NCI-H510A (cell line): Measurements from ENCODE around the gene RNF11.

Source experiments
- DNase-seq: peaks from one replicate; lab custom pipeline; 2025; lab: John Stamatoyannopoulos, UW

RNF11 gene

DNA sequence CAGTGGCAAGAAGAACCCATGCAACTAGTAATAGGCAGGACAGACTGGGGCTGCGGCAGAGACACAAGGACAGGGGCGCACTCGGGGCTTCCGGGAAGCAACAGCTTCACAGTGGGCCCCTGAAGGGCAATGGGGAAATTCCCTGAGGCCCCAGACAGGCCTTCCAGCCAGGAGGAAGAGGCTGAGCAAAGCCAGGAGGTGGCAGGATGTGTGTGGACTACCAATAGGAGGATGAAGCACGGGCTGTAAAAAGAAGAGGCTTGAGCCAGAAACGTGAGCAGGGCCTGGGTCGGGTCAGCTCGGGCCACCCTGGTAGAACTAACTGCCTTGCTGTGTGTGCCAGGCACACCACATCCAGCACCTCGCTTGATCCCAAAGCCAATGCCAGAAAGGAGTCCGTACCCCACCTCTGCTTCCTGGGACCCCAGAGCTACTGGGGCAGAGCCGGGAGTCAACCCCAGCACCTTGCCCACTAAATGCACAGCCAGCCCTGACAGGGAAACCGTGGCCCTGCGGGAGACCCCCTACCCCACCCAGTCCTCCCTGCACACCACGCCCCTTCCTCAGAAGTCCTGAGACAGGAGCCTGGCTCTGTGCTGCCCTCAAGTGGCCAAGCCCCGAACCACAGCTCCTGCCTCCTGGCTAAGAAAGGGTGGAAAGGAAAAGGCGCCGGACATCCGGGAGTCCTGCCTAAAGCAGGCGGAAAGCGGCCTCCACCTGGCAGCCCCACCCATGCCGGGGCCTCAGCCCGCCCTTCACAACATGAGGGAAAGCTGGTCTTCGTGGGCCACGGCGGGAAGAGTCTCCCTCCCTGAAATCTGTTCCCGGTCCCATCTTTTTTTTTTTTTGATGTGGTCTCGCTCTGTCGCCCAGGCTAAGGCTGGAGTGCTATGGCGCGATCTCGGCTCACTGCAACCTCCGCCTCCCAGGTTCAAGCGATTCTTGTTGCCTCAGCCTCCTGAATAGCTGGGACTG is 60.6 kb downstream of the RNF11 start:
- DNase-seq = peak; percentile 71

DNA sequence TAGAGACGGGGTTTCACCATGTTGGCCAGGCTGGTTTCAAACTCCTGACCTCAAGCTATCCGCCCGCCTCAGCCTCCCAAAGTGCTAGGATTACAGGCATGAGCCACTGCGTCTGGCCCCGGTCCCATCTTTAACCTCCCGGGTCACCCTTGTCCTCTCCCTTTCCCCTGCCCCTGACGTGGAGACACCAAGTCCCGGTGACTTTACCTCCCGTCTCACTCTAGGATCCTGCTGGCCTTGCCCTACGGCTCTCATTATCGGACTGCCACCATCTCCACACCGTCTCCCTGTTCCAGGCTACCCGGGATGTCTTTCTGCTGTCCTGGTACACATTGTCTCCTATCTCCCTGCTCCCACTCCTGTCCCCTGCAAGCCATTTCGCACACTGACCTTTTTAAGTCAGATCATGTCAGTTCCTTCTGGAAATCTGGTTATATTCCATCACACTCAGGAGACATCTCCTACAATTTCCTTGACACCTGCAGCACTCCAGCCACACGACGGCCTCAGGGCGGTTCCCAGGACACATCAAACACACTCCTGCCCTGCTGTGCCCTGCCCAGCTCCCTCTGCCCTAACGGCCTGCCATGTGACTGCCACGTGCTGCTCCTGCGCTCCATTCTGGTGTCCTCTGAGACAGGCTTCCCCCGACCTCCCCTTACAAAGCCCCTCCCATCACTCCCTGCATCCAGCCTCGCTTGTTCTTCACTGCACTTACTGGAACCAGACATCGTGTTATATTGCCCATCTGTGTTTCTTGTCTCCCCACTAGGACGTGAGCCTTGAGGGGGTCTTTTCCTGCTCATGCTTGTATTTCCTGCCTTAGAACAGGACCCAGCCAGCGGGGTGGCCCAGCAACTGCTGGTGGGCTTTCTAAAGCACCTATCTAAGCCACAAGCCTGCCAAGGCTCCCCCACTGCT is 61.6 kb downstream of the RNF11 start:
- no peak for DNase-seq

DNA sequence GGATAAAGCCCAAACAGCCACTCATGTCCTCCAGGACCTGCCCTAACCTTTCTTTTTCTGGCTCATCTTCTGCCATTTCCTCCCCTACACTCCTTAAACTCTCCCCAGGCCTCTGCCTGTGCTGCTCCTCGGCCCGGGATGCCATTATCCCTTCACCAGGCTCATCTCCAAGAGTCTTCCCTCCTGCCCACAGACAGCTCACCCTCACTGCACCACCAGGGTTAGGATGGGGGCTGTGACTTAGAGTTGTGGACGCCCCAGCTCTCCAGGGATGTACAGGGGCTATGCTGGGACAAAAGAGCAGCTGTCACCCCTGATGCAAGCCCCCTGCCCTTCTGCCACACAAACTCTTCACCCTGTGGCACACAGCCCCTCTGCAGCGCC is 62.2 kb downstream of the RNF11 start:
- no peak for DNase-seq

DNA sequence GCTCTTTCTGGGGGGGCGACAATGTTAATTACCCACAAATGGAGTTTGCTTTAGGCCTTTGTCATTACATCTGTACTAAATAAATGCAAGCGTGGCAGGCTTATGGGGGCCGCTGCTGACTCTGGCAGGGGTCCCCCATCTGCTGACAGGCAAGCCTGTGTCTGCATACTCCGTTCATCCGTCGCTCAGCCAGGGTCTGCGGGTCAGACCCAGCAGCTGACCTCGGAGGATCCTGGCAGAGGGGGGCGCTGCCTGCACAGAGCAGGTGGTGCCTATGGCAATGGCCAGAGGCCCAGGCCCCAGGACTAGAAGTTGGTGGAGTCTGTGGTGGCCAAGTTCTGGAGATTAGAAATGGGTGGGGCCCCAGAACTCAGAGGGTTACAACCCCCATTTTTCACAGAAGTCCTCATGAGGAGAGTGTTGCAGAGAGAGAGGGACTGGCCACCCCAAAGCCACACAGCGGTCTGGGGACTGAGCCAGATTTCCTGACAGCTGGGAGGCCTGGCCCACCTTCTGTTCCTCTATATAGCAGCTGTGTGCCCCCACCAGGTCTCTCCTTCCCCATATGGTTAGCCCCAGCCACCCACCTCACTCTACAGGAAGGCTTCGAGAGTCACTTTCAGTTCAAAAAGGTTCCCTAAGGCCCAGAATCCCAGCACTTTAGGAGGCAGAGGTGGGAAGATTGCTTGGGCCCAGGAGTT is 63.3 kb downstream of the RNF11 start:
- DNase-seq = no peak

DNA sequence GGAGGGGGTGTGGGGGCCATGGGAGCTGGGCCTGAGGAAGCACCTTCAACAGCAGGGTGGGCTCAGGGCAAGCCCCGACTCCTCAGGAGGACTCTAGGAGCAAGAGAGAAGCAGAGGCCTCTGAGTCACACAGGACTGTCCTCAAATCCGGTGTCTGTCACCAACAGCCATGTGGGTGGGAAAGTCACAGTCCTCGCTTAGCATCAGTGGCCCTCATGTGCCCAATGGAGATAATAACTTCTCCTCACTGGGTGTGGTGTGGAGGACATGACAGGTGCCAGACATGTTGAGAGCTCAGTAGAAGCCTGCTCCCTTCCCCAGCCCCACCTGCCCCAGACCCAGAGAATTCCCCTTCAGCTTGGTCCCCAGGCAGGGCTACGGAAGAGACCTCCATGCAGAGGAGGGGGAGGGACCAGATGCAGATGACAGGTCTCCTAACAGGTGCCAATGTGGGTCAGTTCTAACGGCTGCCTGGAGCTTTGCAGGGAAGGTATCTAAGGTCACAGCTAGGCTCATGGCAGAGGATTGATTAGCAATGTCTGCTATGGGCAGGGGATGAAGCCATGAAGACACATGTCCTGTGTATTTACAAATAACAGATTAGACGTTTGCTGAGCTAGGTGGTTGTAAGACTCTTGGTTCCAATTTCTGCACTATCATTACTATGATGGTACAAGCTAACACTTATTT is 64.1 kb downstream of the RNF11 start:
- no peak for DNase-seq

DNA sequence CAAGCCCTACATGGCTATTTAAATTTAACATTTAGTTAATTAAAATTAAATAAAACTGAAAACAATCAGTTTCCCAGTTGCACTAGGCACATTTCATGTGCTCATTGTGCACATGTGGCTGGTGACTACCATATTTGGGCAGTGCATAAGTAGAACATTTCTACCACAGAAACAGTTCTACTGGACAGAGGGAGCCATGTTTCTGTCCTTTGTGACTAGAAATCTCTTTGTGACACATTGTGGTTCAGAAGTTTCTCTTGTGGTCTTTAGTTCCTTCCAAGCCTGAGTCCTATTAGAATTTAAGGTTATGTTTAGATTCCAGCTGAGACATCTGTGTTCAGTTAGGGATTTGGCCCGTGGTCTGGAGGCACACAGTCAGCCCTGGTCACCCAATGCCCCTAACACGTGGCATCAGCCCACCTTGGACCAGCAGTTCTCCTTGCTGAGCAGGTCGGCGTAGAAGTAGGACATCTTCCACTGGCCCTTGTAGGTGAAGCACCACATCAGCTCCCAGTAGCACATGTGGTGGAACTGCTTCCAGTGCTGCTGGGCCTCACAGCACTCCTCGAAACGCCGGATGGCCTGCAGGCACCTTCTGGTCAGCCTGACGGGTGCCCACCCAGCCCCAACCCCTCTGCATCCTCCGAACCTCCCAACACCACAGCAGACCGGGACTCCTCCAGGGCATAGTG is 65.2 kb downstream of the RNF11 start:
- no peak for DNase-seq

DNA sequence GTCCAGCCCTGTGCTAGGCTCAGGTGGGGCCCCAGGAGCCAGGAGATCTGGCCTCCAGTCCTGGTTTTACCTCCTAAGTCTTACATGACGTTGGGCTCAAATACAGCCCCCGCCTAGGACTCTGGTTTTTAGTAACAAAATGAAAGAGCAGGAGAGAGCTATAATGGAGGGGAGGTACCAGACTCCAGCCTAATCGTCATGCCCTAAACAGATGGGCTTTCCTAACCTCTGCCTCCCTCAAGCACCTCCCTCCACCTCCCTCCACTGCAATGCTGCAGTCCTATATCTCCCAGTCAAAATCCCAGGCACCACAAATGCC is 65.7 kb downstream of the RNF11 start:
- no peak for DNase-seq

DNA sequence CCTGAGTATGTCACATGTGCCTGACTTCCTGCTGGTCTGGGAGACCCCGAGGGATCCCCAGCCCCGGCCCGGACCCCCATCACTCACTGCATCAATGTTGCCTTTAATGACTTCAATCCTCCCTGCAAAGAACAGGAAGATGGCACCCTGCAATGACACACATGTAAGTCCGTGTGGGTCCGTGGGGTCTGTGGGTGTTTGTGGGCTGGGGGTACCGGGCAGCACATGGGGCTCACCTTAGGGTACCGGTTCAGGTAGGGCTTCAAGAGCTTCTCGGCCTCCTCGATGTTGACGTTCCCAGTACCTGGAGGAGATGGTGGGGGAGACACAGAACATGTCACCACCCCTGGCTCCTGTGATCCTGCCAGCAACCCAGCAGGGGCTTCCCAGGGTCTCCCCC is 66.2 kb downstream of the RNF11 start:
- DNase-seq = no peak

DNA sequence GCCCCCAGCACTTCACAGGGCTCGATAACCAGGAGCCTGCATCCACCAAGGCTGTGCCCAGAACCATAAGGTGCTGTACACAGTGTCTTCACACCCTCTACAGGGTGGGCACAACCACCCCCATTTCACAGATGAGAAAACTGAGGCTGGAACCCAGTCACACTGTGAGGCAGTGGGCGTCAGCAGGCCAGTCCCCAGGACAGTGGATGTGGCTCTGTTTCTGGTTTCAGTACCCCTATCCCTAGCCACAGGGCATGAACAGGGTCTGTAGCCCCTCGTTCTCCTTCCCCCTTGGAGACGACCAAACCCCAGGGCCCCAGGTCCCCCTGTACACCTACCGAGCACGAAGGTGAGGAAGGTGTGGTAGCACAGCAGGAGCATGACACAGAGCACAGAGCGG is 66.7 kb downstream of the RNF11 start:
- DNase-seq = no peak

DNA sequence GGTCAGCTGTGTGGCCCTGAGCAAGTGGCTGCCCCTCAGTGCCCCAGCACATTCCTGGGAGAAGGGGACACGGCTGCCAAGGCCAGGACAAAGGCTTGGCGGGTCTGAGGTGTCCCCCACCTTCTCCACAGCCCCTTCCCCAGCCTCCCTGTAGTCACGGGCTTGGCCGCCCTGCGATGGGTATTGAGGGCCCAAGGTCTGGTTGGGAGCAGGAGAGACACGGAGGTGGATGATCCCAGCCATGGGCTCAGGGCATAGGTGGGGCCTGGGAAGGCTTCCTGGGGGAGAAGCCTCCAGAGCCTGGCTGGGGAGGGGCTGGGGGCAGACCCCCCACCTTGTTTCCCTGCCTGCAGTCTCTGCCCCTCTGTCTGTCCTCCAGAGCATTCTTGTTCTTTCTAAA is 67.2 kb downstream of the RNF11 start:
- no peak for DNase-seq

DNA sequence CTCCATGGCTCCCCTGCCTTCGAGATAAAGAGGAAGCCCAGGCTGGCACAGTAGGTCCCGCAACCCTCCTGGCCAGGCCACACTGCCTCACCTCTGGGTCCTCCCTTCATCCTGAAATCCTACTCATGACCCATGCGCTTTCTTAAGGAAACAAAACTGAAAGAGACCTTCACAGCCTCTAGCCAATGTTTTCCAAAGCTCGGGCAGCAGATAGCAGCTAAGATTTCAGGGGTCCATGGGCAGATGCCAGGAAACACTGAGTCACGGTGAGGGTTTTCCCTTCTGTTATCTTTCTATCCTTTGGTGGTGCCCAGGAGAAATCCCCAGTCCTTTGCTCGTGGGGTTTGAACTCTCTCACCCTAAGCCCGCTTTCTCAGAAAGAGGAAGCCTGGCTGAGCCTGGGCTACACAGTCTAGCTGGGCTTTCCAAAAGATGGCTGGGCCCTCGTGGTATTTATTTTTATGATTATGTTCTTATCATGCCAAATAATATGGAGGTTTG is 67.7 kb downstream of the RNF11 start:
- DNase-seq = no peak

DNA sequence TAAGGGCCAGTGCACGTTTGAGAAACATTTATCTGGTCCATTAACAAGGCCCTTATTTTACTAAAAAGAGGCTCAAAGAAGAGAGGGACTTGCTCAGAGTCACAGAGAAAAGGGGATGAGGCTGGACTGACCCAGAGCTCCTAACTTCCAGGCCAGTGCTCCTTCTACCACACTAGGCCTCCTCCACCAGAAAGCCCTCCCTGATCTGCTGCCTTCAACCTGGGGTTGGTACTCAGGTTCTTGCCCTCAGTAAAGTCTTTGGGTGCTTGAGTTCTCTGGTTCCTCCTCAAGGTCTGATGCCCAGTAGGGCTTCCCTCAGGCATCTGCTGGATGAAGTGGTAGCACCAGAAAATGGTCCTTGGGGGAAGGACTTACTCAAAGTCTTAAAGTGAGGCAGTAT is 68.3 kb downstream of the RNF11 start:
- DNase-seq = no peak

DNA sequence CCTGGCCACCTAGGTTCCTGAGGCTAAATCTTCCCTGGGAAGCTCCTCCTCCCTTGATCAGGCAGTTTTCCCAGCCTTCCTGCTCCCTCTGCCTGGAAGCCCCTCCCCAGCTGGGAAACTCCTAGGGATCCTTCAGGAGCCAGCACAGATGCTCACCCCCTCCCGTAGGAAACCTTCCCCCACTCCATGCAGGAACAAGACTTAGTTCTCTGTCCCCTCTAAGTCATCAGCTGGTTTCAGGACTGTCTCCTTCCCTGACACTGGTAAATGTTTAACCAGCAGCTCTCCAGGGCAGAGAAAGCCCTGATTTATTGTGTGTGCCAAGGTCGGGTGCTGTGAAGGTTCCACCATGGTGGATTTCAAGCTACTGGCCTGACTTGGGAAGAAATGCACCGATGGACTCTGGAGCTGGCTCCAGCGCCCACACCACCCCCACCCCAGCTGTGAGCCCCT is 69.3 kb downstream of the RNF11 start:
- DNase-seq = no peak

DNA sequence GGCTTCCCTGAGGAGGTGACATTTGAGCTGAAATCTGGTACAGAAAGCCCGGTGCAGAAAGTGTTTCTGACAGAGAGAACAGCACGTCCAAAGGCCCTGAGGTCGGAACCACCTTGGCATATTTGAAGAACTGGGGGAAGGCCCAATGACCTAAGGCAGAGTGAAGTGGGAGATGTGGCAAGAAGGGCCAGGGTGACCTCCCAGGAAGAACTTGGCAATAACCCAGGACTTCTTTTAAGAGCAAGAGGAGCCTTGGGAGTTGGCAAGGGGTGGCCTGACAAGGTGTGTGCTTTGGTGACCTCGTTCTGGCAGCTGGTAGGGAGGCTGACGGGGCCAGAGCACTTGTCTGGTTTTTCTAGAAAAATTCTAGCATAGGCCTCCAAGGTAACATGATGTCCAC is 70.9 kb downstream of the RNF11 start:
- DNase-seq = no peak

DNA sequence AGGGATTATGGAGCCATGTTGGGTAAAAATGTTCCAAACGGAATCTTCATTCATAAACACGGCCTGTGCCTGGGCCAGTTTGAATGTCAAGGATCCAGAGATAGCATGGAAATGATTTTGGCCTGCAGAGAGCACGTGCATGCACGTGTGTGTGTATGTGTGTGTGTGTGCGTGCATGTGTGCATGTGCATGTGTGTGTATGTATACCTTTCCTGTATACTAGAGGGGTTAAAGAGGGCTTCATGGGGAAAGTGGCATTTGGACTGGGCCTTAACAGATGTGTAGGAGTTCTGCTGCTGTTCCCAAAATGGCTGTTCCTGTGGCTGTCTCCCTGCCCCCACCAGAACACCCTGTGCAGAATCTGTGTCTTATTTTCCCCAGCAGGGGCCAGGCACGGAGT is 72.6 kb downstream of the RNF11 start:
- DNase-seq = no peak

DNA sequence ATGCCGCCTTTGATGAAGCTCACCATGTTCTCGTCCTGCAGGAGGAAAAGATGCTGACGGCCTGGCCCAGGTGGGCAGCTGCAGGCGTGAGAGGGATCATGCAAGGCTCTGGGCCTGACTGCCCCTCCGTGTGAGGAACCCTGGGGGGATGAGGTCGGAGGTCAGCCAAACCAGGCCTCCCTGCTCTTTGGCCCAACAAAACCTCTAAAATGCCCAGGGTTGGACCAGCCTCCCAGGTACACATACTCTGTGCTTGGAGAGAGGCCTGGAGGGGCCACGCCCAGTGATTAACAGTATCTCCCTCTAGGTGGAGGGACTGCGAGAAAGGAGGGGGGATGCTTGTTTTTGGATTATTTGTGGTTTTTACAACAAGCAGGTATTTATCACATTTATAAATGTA is 73.2 kb downstream of the RNF11 start:
- no peak for DNase-seq

DNA sequence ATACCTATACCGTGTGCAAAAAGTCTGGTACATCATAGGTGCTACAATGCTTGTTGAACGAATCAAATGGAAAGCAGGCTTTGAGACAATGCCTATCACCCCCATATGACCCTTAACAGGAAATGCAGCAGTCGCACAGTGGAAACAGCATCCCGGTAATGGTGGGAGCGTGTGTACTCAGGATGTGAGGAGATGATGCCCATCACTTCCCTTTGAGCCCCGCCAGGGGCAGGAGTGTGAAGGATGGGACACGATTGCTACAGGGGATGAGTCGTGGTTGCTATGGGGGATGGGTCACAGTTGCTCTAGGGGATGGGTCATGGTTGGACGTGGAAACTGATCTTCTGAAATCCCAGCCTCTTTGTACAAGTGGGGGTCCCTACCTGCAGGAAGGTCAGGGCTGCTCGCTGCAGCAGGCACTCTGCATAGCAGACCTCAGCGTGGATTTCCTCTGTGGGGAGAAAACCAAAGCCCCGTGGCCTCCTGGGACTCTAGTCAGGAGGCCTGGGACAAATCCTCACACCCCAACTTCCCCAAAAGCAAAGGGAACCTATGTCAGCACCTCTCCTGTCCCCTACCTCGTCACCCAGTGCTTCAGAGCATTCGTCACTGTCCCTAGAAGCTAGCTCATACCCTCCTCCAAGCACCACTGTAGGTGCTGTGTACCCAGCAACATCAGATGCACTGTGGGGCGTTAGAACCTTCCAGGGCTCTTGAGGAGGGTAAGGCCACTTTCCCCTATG is 75.0 kb downstream of the RNF11 start:
- DNase-seq = no peak

DNA sequence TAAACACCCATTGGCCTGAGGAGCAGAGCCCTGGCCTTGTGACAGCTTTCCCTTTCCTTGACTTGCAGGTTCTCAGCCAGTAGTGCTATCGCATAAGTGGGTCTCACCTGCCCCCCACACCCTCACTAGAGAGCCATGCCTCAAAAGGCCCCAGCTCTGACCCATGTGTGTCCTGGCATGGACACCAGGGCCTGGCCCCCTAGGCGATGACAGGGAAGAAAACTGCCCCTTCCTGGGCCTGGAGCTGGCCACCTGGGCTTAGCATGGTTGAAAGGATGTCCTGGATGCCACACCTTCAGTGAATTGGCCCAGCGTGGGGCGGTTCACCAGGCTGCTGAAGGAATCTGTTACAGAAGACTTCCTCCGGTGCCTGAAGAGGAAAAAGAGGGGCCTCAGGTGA is 75.8 kb downstream of the RNF11 start:
- no peak for DNase-seq

DNA sequence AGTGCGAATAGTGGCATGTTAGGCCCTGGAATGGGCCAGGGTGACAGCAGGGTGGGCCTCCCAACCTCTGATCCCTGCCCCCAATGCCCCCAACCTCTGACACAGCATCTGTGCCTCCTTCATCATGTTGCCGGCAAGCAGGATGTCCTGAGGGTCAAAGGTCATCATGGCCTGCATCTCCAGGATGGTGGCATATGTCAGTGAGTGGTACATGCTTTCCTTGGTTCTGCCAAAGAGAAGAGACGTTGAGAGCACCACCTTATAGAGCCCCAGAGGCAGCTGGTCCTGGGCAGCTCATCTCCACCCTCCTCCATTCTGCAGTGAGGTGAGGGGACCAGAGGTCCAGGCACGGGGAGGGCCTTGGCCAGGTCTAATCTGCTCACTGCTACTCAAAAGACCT is 76.6 kb downstream of the RNF11 start:
- no peak for DNase-seq

DNA sequence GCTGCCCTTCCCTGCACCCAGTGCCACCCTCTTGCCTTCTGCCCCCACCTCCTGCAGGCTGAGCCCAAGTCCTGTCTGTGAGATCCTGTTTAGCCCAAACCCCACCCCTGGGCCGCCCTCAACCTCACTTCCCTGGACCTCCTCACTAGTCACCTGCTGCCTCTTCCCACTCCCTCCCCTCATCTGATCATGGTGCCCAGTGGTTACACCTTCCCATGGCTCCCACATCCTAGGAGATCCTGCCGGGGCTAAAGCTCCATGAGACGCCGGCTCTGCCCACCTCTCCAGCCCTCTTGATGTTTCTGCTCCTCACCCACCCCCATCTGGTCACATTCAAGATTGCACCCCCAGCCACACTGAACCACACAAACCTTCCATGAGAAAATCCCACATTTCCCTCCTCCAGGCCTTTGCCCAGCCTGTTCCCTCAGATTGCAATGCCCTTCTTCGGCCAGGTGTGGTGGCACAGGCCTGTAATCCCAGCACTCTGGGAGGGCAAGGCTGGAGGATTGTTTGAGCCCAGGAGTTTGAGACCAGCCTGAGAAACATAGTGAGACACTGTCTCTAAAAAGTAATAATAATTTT is 77.3 kb downstream of the RNF11 start:
- no peak for DNase-seq
